Measurements from ENCODE around the gene NFATC1.

NFATC1 gene

GRCh38 chr18:79520478-79521390, 125.0 kb downstream of the NFATC1 start:
- ChIA-PET CTCF (no interaction called here), POLR2A (no interaction called here)
- no peak for TF ChIP-seq CTCF (IDR thresholded peaks at IDR 0.05; ENCODE audit: control extremely low read depth, extremely low read depth, low read depth, missing control alignments)
- DNase-seq (ENCODE audit: extremely low spot score): no peak

- ChIA-PET CTCF (no interaction called here), POLR2A (no interaction called here)
- no peak for DNase-seq (ENCODE audit: extremely low spot score)
- TF ChIP-seq CTCF (IDR thresholded peaks at IDR 0.05; ENCODE audit: control extremely low read depth, extremely low read depth, low read depth, missing control alignments): no peak
Measured at GRCh38 chr18:79521416-79522205, 125.9 kb downstream of the NFATC1 start.

- ChIA-PET POLR2A (no interaction called here), CTCF (interaction anchor here (1.0 to 1.5 kb wide), 5 partner anchors 15 to 144 kb away, joined by 3 to 9 read pairs (median 6); partner anchors contain the start of gene NFATC1)
Measured at GRCh38 chr18:79522451-79523205, 126.9 kb downstream of the NFATC1 start.

GRCh38 chr18:79523206-79523735, 127.5 kb downstream of the NFATC1 start:
- CTCF ChIA-PET: interaction anchor here (1.0 to 1.5 kb wide), 6 partner anchors 12 to 144 kb away, joined by 3 to 9 read pairs (median 4); partner anchors contain the start of gene NFATC1
- POLR2A ChIA-PET: interaction anchor here (1.0 kb wide), 3 partner anchors 87 to 132 kb away, joined by 3 read pairs; no protein-coding TSS in a partner anchor
- no peak for TF ChIP-seq CTCF (IDR thresholded peaks at IDR 0.05; ENCODE audit: control extremely low read depth, extremely low read depth, low read depth, missing control alignments)
- DNase-seq (ENCODE audit: extremely low spot score): peak; percentile 61

More at GRCh38 chr18:79522451-79523205, 126.9 kb downstream of the NFATC1 start:
- DNase-seq (ENCODE audit: extremely low spot score): no peak
- TF ChIP-seq CTCF (IDR thresholded peaks at IDR 0.05; ENCODE audit: control extremely low read depth, extremely low read depth, low read depth, missing control alignments): no peak

- DNase-seq (ENCODE audit: extremely low spot score): peak; percentile 76
- no peak for TF ChIP-seq CTCF (IDR thresholded peaks at IDR 0.05; ENCODE audit: control extremely low read depth, extremely low read depth, low read depth, missing control alignments)
- POLR2A ChIA-PET: interaction anchor here (0.7 to 1.0 kb wide), 4 partner anchors 16 to 132 kb away, joined by 3 read pairs; no protein-coding TSS in a partner anchor
- CTCF ChIA-PET: interaction anchor here (1.3 to 1.5 kb wide), 5 partner anchors 12 to 143 kb away, joined by 3 to 9 read pairs (median 6); partner anchors contain the start of gene NFATC1
Measured at GRCh38 chr18:79523736-79524180, 128.0 kb downstream of the NFATC1 start.

Data from GM10248 (cell line).